H9 (cell line): ENCODE data around the gene CHAF1A. TPM values are rescaled to one million over a fixed set of nuclear protein-coding genes. Genes with fewer than 3 reads are reported as not detected.

Experiments
- DNase-seq: peaks from one replicate; pipeline ENCODE4 v3.0.0-alpha.2; 2017
- H2AFZ ChIP-seq: one replicate; pipeline ENCODE4 v1.6.1; 2013; ENCODE audit warnings: mild to moderate bottlenecking, low read length, control low read depth, moderate library complexity
- H2AK5ac ChIP-seq: 2 replicates; pipeline ENCODE4 v1.6.1; 2013; ENCODE audit warnings: low read length, control low read depth, mixed read lengths; ENCODE audit not compliant: insufficient read length
- H2BK120ac ChIP-seq: one replicate; pipeline ENCODE4 v1.6.1; 2013; ENCODE audit warnings: low read depth, mild to moderate bottlenecking, low read length, control low read depth, inconsistent platforms; ENCODE audit not compliant: poor library complexity, severe bottlenecking
- H2BK12ac ChIP-seq: 2 replicates; pipeline ENCODE4 v1.6.1; 2013; ENCODE audit warnings: low read length, control low read depth, mixed read lengths, low read depth; ENCODE audit not compliant: insufficient read length
- H2BK15ac ChIP-seq: 2 replicates; pipeline ENCODE4 v1.6.1; 2013; ENCODE audit warnings: low read depth, low read length, control low read depth
- H2BK20ac ChIP-seq: one replicate; pipeline ENCODE4 v1.6.1; 2013; ENCODE audit warnings: low read depth, mild to moderate bottlenecking, low read length, control low read depth, inconsistent platforms; ENCODE audit not compliant: poor library complexity, severe bottlenecking
- H2BK5ac ChIP-seq: 2 replicates; pipeline ENCODE4 v1.6.1; 2013; ENCODE audit warnings: low read length, control low read depth, mixed read lengths; ENCODE audit not compliant: insufficient read length
- H3K14ac ChIP-seq: 2 replicates; pipeline ENCODE4 v1.6.1; 2013; ENCODE audit warnings: low read length, control low read depth; ENCODE audit not compliant: insufficient read depth
- H3K18ac ChIP-seq: 2 replicates; pipeline ENCODE4 v1.6.1; 2013; ENCODE audit warnings: low read depth, mild to moderate bottlenecking, mixed read lengths, low read length, control low read depth; ENCODE audit not compliant: insufficient read length
- H3K23ac ChIP-seq: 2 replicates; pipeline ENCODE4 v1.6.1; 2013; ENCODE audit warnings: low read length, control low read depth, mixed read lengths, low read depth; ENCODE audit not compliant: insufficient read length
- H3K23me2 ChIP-seq: 2 replicates; pipeline ENCODE4 v1.6.1; 2013; ENCODE audit warnings: low read depth, mild to moderate bottlenecking, mixed read lengths, low read length, control low read depth; ENCODE audit not compliant: insufficient read length, poor library complexity, severe bottlenecking
- H3K27ac ChIP-seq: 2 replicates; pipeline ENCODE4 v1.5.1; 2013; ENCODE audit warnings: low read length, control low read depth, mixed read lengths, low read depth; ENCODE audit not compliant: insufficient read length
- H3K27me3 ChIP-seq: 2 replicates; pipeline ENCODE4 v1.6.1; 2013; ENCODE audit warnings: low read length, control low read depth, inconsistent platforms; ENCODE audit not compliant: insufficient read depth
- H3K4ac ChIP-seq: 2 replicates; pipeline ENCODE4 v1.6.1; 2013; ENCODE audit warnings: low read depth, mild to moderate bottlenecking, control low read depth, inconsistent platforms, low read length, moderate library complexity
- H3K4me1 ChIP-seq: 2 replicates; pipeline ENCODE4 v1.6.1; 2013; ENCODE audit warnings: low read length, control low read depth, inconsistent platforms; ENCODE audit not compliant: insufficient read depth
- H3K4me2 ChIP-seq: 2 replicates; pipeline ENCODE4 v1.6.1; 2013; ENCODE audit warnings: low read length, control low read depth, mixed read lengths; ENCODE audit not compliant: insufficient read length, insufficient read depth
- H3K56ac ChIP-seq: 2 replicates; pipeline ENCODE4 v1.6.1; 2013; ENCODE audit warnings: low read depth, mild to moderate bottlenecking, mixed read lengths, low read length, control low read depth; ENCODE audit not compliant: insufficient read length
- H3K79me1 ChIP-seq: 2 replicates; pipeline ENCODE4 v1.6.1; 2013; ENCODE audit warnings: low read depth, mild to moderate bottlenecking, moderate library complexity, low read length, control low read depth, inconsistent platforms; ENCODE audit not compliant: insufficient read depth, poor library complexity, severe bottlenecking
- H3K79me2 ChIP-seq: 2 replicates; pipeline ENCODE4 v1.6.1; 2013; ENCODE audit warnings: low read length, control low read depth, inconsistent platforms; ENCODE audit not compliant: insufficient read depth
- H3K9ac ChIP-seq: 2 replicates; pipeline ENCODE4 v1.6.1; 2013; ENCODE audit warnings: low read length, control low read depth, mixed read lengths; ENCODE audit not compliant: insufficient read length; ENCODE audit errors: extremely low read depth
- H3K9me3 ChIP-seq: one replicate; pipeline ENCODE4 v1.6.1; 2013; ENCODE audit warnings: low read depth, low read length, inconsistent platforms; ENCODE audit not compliant: control insufficient read depth
- H3T11ph ChIP-seq: one replicate; pipeline ENCODE4 v1.6.1; 2013; ENCODE audit warnings: mild to moderate bottlenecking, low read length, control low read depth, inconsistent platforms
- H4K20me1 ChIP-seq: one replicate; pipeline ENCODE4 v1.6.1; 2013; ENCODE audit not compliant: control insufficient read depth, insufficient read length, insufficient read depth
- H4K5ac ChIP-seq: 2 replicates; pipeline ENCODE4 v1.6.1; 2013; ENCODE audit warnings: low read depth, mild to moderate bottlenecking, mixed read lengths, low read length, control low read depth; ENCODE audit not compliant: insufficient read length
- H4K8ac ChIP-seq: replicated peaks from 2 replicates; pipeline ENCODE4 v1.6.1; 2013; ENCODE audit warnings: low read length, control low read depth, mixed read lengths, low read depth; ENCODE audit not compliant: insufficient read length
- H4K91ac ChIP-seq: 2 replicates; pipeline ENCODE4 v1.6.1; 2013; ENCODE audit warnings: low read depth, mild to moderate bottlenecking, moderate library complexity, mixed read lengths, low read length, control low read depth; ENCODE audit not compliant: insufficient read length
- H3K27ac Mint-ChIP-seq, 3 experiments: 2 replicates in 2 of 3; 3 replicates in 1 of 3; pipeline ENCODE4 v1.8.0; 2020 to 2021; ENCODE audit warnings: mixed read lengths in 3 of 3, mild to moderate bottlenecking in 1 of 3, moderate library complexity in 1 of 3
- H3K27me3 Mint-ChIP-seq: 2 replicates; pipeline ENCODE4 v1.8.0; 2021; ENCODE audit warnings: low read depth, mild to moderate bottlenecking, moderate library complexity, mixed read lengths
- H3K36me3 Mint-ChIP-seq, 3 experiments: 2 replicates in 2 of 3; 3 replicates in 1 of 3; pipeline ENCODE4 v1.8.0; 2020 to 2021; ENCODE audit warnings: low read depth in 3 of 3, mixed read lengths in 3 of 3; ENCODE audit not compliant: insufficient read depth in 1 of 3
- H3K4me1 Mint-ChIP-seq, 2 experiments: 2 replicates each; pipeline ENCODE4 v1.8.0; 2020; ENCODE audit warnings: mixed read lengths in 2 of 2
- H3K4me3 Mint-ChIP-seq, 2 experiments: 2 replicates in 1 of 2; 3 replicates in 1 of 2; pipeline ENCODE4 v1.8.0; 2020 to 2021; ENCODE audit warnings: mild to moderate bottlenecking in 2 of 2, mixed read lengths in 2 of 2, moderate library complexity in 1 of 2
- H3K9me3 Mint-ChIP-seq, 2 experiments: 2 replicates in 1 of 2; 3 replicates in 1 of 2; pipeline ENCODE4 v1.8.0; 2020; ENCODE audit warnings: mild to moderate bottlenecking in 2 of 2, mixed read lengths in 2 of 2, moderate library complexity in 1 of 2
- CTCF ChIP-seq: fragments of 200-600 bp; sonication (generic); conservative IDR thresholded peaks from 3 replicates; pipeline ENCODE4 v1.8.0; 2021; ENCODE audit warnings: antibody characterized with exemption, mild to moderate bottlenecking
- WGBS: extraction: QIAGEN DNeasy Blood & Tissue Kit; methylation state at CpG from one replicate; pipeline ENCODE4 v1.1.7; 2013; ENCODE audit warnings: missing lambda C conversion rate, low lambda C conversion rate, mixed read lengths; ENCODE audit not compliant: insufficient read length; ENCODE audit errors: extremely low coverage; 5-methylcytosine and 5-hydroxymethylcytosine counted together
- total RNA-seq: library from RNA; stranded (reverse); gene quantifications from 2 replicates; pipeline ENCODE4 v1.2.1, GENCODE V29; 2021

CHAF1A gene
- total RNA-seq, 1 experiment from 2014 or later = 143 TPM

- Histone ChIP-seq H2AFZ (no peak overlapping the region), H3K14ac (no peak overlapping the region), H2AK5ac (no peak overlapping the region), H3K79me1 (no peaks in the 10 kb centered on the region), H3K4me2 (no peak overlapping the region), H4K5ac (no peak overlapping the region), H3K23me2 (no peaks in the 10 kb centered on the region), H3K9ac (no peak overlapping the region), H3K23ac (no peak overlapping the region), H3K56ac (no peak overlapping the region), H3K27ac (no peak overlapping the region), H3T11ph (no peak overlapping the region), H2BK12ac (no peak overlapping the region), H3K79me2 (no peaks in the 10 kb centered on the region), H2BK20ac (no peak overlapping the region), H3K4ac (no peak overlapping the region), H2BK5ac (no peak overlapping the region), H4K8ac (no peak overlapping the region), H4K20me1 (no peaks in the 10 kb centered on the region), H3K4me1 (no peaks in the 10 kb centered on the region), H3K27me3 (no peaks in the 10 kb centered on the region), H2BK120ac (no peak overlapping the region), H3K18ac (no peak overlapping the region), H2BK15ac (no peak overlapping the region), H3K9me3 (no peaks in the 10 kb centered on the region), H4K91ac (no peak overlapping the region)
- no peak overlapping the region for H3K4me3 Mint-ChIP-seq
- peak; percentile 97 for TF ChIP-seq CTCF
- no peaks in the 10 kb centered on the region; a peak in 1 of 5 replicates for H3K9me3 Mint-ChIP-seq
- H3K36me3 Mint-ChIP-seq = peaks cover 8 to 54% (median 46%) of the 10 kb centered on the region in 3 experiments; a peak in 6 of 7 replicates
- WGBS = no CpG with 5 or more reads among the region's 9 CpGs
- H3K27me3 Mint-ChIP-seq = no peaks in the 10 kb centered on the region
- peak; percentile 68 for DNase-seq
- peaks cover 0 to 2% of the 10 kb centered on the region in 2 experiments; a peak in 1 of 4 replicates for H3K4me1 Mint-ChIP-seq
- H3K27ac Mint-ChIP-seq = no peak overlapping the region
Observed at GRCh38 chr19:4352701-4353121, 49.7 kb upstream of the CHAF1A start.
